ENCODE data around the gene VAMP2.
"Not testable (repeated sequence)": the region's sequence is repeated elsewhere in the genome, so short reads cannot be mapped to it uniquely, and the experiment has no call there.

Gene VAMP2

GRCh38 chr17:8186787-8187516, 24.2 kb upstream of the VAMP2 start:
- peaks cover 20% of the 10 kb centered on the region for H3K4me1 Mint-ChIP-seq
- no peak overlapping the region for H3K4me3 Mint-ChIP-seq
- peaks cover 6% of the 10 kb centered on the region for H3K36me3 Mint-ChIP-seq
- ATAC-seq (peak; percentile 65), DNase-seq (ENCODE audit: low spot score in 2 of 2) (peak; percentile 86 to 99)
- no peak overlapping the region for H3K27ac Mint-ChIP-seq
- H3K9me3 Mint-ChIP-seq, result no peaks in the 10 kb centered on the region

GRCh38 chr17:8186446-8186786, 23.7 kb upstream of the VAMP2 start:
- Mint-ChIP-seq H3K9me3 (no peaks in the 10 kb centered on the region), H3K36me3 (peaks cover 6% of the 10 kb centered on the region), H3K4me1 (peaks cover 20% of the 10 kb centered on the region), H3K4me3 (no peak overlapping the region), H3K27ac (no peak overlapping the region)
- ATAC-seq, result no peak
- no peak for DNase-seq (ENCODE audit: low spot score in 2 of 2)

DNA sequence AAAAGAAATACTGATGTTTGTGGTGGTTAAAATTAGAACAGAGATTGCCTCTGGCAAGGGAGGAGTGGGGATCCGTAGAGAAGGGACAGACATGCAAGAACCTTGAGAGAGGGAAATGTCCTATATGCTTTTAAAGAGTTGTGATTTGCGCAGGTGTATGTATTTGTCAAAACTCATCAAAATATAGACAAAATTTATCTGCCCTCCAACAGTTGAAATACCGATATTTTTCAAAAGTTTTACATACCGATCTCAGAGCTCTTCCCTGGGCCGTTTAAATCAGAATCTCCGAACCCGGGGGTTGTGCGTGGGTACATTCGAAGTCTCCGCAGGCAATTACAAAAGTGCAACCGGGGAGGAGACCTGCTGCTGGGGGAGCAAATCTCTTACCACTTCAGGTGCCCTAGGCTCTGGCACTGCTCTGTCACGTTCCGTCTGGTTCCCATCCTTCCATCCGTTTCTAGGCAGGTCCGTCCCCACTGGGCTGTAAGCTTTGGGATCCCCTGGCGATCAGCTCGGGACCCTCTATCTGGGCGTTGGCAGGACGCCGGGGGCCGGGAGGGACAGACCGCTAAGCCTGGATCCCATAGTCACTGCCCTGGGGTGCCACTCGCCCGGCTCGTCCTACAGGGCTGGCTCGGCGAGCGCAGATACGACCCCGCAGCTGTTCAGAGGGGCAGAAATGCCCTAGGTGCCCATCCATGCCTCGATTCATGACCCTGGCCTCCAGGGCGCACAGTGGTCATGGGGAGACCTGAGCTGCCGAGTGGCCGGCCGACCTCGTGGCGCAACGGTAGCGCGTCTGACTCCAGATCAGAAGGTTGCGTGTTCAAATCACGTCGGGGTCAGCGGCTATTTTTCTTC, 23.1 kb upstream of the VAMP2 start:
- Mint-ChIP-seq H3K4me3 (no peak overlapping the region), H3K27ac (no peak overlapping the region), H3K36me3 (peaks cover 6% of the 10 kb centered on the region), H3K9me3 (no peaks in the 10 kb centered on the region), H3K4me1 (peaks cover 18% of the 10 kb centered on the region)
- ATAC-seq (peak; percentile 38), DNase-seq (ENCODE audit: low spot score in 2 of 2) (peak; percentile 99)

GRCh38 chr17:8176998-8177731, 14.4 kb upstream of the VAMP2 start:
- H3K4me3 Mint-ChIP-seq, result peak overlapping the region; percentile 99
- peak overlapping the region; percentile 96 for H3K27ac Mint-ChIP-seq
- no peaks in the 10 kb centered on the region for H3K9me3 Mint-ChIP-seq
- ATAC-seq (no peak), DNase-seq (ENCODE audit: low spot score in 2 of 2) (no peak)
- peaks cover 37% of the 10 kb centered on the region for H3K36me3 Mint-ChIP-seq
- peaks cover 41% of the 10 kb centered on the region for H3K4me1 Mint-ChIP-seq

DNA sequence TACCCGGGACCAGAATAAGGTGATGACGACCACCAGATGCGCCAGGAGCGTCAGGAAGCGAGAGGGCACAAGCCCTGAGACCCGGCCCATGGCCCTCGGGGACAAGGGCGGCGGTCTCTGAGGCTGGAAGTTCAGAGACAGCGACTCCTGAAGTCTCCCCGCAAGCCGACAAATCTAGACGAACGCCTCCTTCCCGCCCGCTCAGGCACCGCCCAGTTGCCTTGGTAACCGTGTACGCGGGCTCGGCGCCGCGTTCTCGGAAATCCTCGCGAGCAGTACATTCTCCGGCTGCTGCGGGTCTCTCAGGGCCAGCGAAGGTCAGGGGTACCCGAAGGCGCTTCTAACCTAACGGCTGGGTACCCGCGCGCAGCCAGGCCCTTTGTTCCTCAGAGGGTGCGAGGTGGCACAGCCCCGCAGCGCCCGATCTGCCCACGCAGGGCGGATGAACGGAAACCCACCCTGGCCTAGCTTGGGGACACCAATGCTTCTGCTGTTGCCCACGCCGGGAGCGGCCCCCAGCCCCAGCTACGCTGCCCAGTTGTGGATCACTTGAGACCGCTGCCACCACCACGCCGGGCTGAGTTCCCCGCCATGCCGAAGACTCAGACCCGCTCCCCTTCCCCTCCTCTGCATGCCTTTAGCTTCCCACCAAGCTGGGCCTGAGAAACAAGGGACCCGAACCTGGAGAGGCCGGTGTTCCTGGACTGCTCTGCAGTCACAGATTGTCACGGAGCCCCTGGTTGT, 13.6 kb upstream of the VAMP2 start, which contains the start of gene TMEM107:
TMEM107 (minus strand) TSS at position 184 of the 744 bp plus-strand sequence; CDS start at position 90, 94 bp downstream.
- Mint-ChIP-seq H3K9me3 (no peaks in the 10 kb centered on the region), H3K36me3 (peaks cover 40% of the 10 kb centered on the region), H3K27ac (peak within 1 kb of the TSS; percentile 96), H3K4me3 (peak within 1 kb of the TSS; percentile 99), H3K4me1 (peaks cover 46% of the 10 kb centered on the region)
- DNase-seq (ENCODE audit: low spot score in 2 of 2) (peak; percentile 83 to 91), ATAC-seq (peak; percentile 72)

DNA sequence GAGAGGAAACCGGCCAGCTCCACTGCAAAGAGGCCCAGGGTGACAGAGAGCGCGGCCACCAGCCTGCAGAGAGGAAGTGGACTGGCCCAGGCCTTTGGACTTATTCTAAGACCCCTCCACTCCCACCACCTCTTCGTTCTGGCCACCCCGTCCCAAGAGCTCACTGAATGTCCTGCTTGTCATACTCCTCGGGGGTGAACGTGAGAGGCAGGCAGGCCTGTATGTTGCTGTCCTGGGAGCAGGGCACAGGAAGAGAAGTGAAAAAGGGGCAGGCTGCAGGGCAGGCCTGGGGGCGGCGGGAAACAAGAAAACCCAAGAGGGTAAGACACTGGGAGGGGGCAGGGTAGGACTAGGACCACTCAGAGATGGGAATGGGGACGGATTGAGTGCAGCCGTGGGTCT, 13.0 kb upstream of the VAMP2 start:
- H3K4me1 Mint-ChIP-seq, result peaks cover 47% of the 10 kb centered on the region
- no peak for DNase-seq (ENCODE audit: low spot score in 2 of 2)

GRCh38 chr17:8173871-8174322, 11.1 kb upstream of the VAMP2 start:
- no peaks in the 10 kb centered on the region for H3K9me3 Mint-ChIP-seq
- DNase-seq (ENCODE audit: low spot score in 2 of 2) (no peak), ATAC-seq (no peak)
- peak overlapping the region; percentile 99 for H3K4me3 Mint-ChIP-seq
- peak overlapping the region; percentile 100 for H3K27ac Mint-ChIP-seq
- peaks cover 44% of the 10 kb centered on the region for H3K36me3 Mint-ChIP-seq
- H3K4me1 Mint-ChIP-seq, result peaks cover 47% of the 10 kb centered on the region

More for the DNA sequence above, 13.0 kb upstream of the VAMP2 start:
- Mint-ChIP-seq H3K27ac (peak overlapping the region; percentile 96), H3K9me3 (no peaks in the 10 kb centered on the region), H3K36me3 (peaks cover 44% of the 10 kb centered on the region), H3K4me3 (peak overlapping the region; percentile 99)
- ATAC-seq, result peak; percentile 0

DNA sequence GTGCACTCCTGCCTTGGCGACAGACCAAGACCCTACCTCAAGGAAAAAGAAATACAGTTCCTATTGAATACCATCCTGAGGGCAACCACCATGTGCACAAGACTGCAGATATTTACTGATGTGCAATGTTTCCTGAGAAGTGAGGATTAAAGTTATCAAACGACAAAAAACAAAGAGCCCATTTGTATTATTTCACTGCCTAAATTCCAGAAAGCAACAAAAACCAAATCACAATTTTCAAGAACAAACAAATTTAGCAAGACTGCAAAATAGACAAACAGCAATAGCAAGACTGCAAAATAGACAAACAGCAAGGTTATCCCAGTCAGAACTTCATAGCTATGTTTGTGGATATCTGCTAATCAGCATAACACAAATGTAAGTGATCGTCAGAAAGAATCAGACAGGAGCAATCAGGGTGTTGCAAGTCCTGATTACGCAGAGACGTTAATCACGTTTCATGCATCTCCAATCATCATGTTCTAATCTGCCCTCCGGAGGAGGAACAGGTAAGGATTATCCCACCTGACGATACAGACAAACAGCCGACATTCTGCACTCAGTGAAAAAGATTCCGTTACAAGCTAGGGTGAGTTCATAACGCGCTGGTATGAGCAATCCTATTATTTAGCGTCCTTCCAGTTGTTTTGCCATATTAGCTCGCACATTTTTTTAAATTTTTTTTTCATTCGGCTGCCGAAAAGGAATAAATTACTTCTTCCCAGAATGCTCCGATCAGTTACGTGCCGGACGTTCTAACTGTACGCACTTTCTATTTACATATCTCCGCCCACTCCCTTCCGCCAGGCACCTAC, 10.5 kb upstream of the VAMP2 start:
- Mint-ChIP-seq H3K4me1 (peaks cover 47% of the 10 kb centered on the region), H3K36me3 (peaks cover 44% of the 10 kb centered on the region), H3K4me3 (peak overlapping the region; percentile 99), H3K27ac (peak overlapping the region; percentile 100), H3K9me3 (no peaks in the 10 kb centered on the region)
- ATAC-seq, result peak; percentile 88
- DNase-seq (ENCODE audit: low spot score in 2 of 2), result peak in 1 of 2 donors; percentile 87

GRCh38 chr17:8170186-8170585, 7.4 kb upstream of the VAMP2 start:
- not testable (repeated sequence) for H3K27ac Mint-ChIP-seq; ATAC-seq; H3K9me3 Mint-ChIP-seq; H3K4me3 Mint-ChIP-seq; DNase-seq (ENCODE audit: low spot score in 2 of 2)
- peaks cover 29% of the 10 kb centered on the region for H3K4me1 Mint-ChIP-seq
- peaks cover 33% of the 10 kb centered on the region for H3K36me3 Mint-ChIP-seq

DNA sequence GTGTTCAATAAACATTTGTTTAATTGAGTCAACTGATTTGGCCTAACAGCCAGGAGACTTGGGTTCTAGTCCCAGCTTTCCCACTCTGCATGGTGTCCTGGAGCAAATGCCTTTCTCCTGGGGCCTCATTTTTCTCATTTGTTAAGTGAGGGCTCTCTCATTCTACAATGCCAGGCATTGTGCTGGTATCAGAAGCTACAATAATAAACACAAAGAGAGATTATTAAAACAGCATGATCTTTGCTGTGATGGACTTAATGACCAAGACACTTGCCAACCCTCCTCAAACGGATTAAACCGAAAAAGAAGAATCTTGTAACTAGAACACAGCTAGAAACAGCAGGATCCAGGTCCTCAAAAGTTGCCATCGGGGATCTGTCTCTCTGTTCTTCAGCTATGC, 4.8 kb upstream of the VAMP2 start:
- Mint-ChIP-seq H3K27ac (peak overlapping the region; percentile 40), H3K9me3 (no peaks in the 10 kb centered on the region), H3K4me3 (no peak overlapping the region), H3K36me3 (peaks cover 18% of the 10 kb centered on the region), H3K4me1 (peaks cover 32% of the 10 kb centered on the region)
- ATAC-seq (no peak), DNase-seq (ENCODE audit: low spot score in 2 of 2) (no peak)

- Mint-ChIP-seq H3K9me3 (no peaks in the 10 kb centered on the region), H3K27ac (peak overlapping the region; percentile 40), H3K4me3 (no peak overlapping the region), H3K36me3 (peaks cover 18% of the 10 kb centered on the region), H3K4me1 (peaks cover 29% of the 10 kb centered on the region)
- ATAC-seq (no peak), DNase-seq (ENCODE audit: low spot score in 2 of 2) (no peak)
Measured at GRCh38 chr17:8166731-8167130, 4.0 kb upstream of the VAMP2 start.

DNA sequence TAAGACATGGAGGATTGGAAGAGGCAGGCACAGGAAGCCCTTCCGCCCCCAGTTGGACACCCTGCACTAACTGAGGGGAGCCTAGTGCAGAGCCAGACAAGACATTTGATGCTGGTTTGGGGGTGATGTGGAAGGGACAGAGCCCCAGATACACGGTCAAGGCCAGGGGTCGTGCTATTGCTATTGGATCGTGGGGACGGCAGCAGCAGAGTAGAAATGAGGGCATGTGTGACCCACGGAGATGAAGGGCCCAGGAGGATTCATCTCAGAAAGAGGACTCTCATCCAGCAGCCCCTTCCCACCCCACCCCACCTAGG, 2.0 kb upstream of the VAMP2 start:
- ATAC-seq (no peak), DNase-seq (ENCODE audit: low spot score in 2 of 2) (no peak)
- Mint-ChIP-seq H3K9me3 (no peaks in the 10 kb centered on the region), H3K4me1 (peaks cover 44% of the 10 kb centered on the region), H3K27ac (peak overlapping the region; percentile 98), H3K4me3 (peak overlapping the region; percentile 81), H3K36me3 (peaks cover 32% of the 10 kb centered on the region)

DNA sequence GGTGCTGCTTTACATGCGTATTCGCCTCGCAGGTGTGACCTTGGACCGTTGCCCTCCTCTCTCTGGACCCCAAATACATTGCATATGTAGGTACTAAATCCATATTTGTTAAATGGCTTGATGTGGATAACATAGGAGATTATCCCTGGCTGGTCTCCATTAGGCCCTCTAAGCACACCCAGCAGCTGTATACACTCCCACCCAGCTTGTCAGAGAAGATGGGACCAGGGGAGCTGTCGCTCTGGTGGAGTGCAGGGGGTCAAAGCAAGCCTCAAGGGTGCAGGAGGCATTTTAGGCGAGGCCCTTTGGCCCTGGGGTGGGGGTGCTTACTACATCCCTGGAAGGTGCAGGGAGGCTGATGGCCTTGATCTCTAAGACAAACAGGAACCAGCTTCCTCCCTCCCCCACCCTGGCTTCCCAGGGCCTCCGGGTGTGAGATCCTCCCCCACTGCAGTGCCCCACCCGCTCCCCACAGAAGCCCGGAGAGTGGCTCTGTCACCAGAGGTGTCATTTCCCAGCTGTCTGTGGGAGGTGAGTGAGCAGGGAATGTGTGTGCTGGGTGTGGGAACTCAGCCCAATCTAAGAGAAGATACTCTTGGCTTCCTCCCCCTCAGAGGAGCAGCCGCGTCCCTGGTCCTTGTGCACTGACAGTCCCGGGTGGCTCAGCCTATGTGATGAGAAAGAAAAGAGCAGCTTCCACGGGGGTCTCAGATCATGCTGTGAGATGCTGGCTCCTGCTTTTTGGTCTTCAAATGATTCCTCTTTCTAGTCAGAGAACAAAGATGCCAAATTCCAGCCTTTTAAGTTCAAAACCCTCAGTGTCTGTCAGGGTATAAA, 1.4 kb upstream of the VAMP2 start:
- H3K27ac Mint-ChIP-seq, result peak overlapping the region; percentile 98
- DNase-seq (ENCODE audit: low spot score in 2 of 2), result peak in 1 of 2 donors; percentile 86
- no peaks in the 10 kb centered on the region for H3K9me3 Mint-ChIP-seq
- peaks cover 38% of the 10 kb centered on the region for H3K36me3 Mint-ChIP-seq
- ATAC-seq, result peak; percentile 81
- H3K4me3 Mint-ChIP-seq, result peak overlapping the region; percentile 81
- peaks cover 50% of the 10 kb centered on the region for H3K4me1 Mint-ChIP-seq

Data from stimulated activated effector memory CD8-positive, alpha-beta T cell treated with anti-CD3 and anti-CD28 coated beads, Interleukin-12 subunit alpha, Interleukin-12 subunit beta, amount 100 ng/mL, for 72 hours (primary cell).